Stimulated activated CD8-positive, alpha-beta memory T cell treated with anti-CD3 and anti-CD28 coated beads, Interleukin-7, amount 100 ng/mL, for 4 hours (primary cell): Measurements from ENCODE around the gene PRKACG.

ENCODE experiments used
- DNase-seq, 2 donors: peaks; one replicate each; pipeline ENCODE4 v3.0.0-alpha.2; 2020; ENCODE audit warnings: low read depth in 2 of 2

Gene PRKACG

DNA sequence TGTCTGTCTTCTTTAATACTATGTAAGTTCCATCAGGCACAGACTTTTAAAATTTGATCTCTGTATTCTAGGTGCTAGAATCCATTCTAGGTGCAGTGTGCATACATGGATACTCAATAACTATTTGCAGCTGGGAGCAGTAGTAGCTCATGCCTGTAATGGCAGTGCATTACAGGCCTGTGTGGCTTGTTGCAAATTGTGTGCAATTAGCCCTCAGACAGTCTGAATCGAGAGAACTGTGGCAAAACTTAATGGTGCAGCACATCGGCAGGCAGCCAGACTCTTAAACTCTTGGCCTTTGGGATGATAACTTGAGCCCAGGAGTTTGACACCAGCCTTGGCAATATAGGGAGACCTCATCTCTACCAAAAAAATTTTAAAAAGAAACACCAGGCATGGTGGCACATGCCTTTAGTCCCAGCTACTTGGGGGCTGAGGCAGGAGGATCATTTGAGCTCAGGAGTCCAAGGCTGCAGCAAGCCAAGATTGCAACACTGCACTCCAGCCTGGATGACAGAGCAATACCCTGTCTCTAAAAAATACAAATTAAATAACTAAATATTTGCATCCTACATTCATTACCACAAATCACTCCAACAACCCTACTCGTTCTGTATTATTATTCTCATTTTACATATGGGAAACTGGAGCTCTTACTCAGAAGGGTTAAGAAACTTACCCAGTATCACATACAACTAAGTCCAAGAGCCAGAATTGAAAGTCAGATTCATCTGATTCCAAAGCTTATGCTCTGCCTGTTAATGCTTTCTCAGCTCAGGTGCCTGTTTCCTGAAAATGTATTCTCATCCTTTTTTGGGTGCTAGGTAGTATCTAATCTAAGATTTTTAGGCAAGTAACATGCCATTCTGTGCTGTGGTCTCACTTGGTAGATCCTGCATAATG, 30.1 kb downstream of the PRKACG start:
- no peak for DNase-seq

DNA sequence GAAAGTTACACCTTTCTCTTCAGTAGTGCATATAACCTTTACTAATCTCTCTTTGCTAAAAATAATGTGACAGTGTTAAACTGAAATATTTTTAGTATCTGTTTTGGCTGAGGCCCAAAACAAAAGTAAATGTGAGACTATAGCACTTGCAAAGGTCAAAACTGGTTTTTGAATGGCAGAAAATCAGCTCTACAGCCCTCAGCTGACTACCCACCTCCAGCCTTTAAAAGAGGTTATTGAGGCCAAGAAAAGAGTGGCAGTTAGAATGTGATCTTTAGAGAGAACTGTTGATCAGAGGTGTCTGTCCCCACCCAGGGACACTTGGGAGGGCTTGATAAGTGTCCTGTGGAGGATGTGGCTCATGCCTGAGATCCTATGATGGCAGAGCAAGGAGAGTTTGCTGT, 30.9 kb downstream of the PRKACG start:
- DNase-seq, result no peak

DNA sequence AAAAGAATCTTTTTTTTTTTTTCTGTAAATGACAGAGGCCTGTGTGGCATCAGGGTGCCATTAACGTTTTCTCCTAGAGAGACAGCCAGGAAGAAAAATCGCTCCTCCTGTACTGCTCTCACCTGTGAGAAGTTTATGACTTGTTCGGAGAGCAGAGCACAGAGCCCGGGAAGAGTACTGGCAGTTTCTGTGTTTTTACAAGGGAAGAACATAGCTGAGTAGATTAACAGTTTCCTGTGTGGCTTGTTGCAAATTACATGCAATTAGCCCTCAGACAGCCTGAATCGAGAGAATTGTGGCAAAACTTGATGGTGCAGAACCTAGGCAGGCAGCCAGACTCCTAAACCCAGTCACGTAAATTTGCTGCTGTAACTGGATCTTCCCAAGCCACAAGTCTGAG, 32.1 kb downstream of the PRKACG start:
- DNase-seq, result no peak

DNA sequence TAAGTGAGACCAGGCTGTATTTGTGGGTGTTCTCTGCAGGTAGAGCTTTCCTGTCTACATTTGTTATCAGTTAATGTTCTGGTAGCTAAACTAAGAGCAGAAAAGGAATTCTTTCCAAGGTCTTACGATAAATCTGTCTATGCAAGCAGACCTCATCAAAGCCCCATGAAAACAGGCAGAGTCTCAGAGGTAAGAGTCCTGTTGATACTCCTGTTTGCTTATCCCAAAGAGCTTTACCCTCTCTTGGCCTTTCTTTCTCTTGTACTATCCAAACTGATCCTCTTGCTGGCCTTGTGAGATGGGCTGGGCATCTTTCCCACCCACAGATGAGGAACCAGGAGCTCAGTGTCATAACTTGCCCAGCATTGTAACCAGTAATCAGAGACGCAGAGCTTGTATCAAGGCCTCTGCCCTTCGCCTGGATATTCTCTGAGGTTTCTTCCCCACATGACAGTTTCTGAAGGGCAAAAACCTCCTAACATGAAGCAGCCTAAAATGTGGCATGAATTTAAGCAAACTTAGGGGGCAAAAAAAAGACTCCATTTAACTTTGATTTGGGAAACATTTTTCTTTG, 33.5 kb downstream of the PRKACG start:
- no peak for DNase-seq

DNA sequence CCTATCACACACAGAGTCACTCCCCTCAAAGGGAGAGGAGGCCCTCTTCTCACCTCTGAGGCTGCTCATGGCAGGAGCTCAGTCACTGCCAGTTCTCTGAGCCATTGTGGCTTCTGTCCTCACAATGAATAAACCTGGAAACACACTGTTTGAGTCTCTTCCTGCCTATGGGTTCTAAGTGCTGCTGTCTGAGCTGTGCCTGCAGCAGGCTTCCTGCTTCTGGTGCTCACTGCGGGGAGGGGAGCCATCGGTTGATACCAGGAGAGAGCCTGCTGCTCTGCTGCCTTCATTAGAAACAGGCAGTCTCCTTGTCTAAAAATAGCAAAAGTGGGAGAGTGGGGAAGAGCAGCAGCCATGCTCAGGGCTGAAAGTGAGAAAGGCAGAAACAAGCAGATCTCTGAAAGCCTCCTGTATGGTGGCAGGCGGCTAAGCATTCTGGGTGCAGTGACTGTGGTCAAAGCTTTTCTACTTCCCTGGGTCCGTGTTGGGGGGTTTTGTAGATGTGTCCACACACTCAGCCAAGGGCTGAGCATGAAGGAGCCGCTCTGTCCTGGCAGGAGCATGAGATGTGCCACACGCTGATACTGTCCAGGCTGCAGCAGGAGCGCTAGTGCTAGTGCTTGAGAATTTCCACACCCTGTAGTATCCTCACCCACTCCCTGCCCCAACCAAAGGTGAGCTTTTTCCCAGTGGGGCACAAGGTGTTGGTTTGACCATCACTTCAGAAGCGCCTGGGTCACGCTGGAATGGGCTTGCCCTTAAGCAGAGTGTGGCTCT, 34.2 kb downstream of the PRKACG start:
- DNase-seq, result no peak

DNA sequence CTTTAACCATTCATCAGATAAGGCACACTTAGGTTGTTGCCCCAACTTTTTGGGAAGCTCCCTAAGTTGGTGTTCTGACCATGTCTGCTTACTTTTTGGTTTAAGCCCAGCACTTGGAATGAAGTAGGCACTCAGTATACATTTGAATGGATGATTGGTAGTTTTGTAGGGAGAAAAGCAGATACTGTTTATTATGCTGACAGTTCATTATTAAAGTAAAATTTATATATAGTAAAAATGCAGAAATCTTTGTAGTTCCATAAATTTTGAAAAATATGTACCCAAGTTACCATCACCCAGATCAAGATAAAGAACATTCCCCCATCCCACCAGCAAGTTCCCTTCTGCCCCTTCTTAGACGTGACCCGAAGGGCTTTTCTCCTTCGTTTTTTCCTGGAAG, 35.4 kb downstream of the PRKACG start:
- no peak for DNase-seq

DNA sequence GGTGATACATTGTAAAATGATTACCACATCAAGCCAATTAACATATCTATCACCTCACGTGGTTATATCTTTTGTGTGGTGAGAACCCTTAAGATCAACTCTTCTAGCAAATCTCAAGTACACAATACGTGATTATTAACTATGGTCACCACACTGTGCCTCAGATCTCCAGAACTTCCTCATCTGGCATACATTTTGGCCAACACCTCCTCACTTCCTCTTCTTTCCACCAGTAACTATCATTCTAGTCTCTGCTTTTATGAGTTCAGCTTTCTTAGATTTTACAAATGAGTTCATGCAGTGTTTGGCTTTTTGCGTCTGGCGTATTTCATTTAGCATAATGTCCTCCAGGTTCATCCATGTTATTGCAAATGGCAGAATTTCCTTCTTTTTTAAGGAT, 35.8 kb downstream of the PRKACG start:
- no peak for DNase-seq

DNA sequence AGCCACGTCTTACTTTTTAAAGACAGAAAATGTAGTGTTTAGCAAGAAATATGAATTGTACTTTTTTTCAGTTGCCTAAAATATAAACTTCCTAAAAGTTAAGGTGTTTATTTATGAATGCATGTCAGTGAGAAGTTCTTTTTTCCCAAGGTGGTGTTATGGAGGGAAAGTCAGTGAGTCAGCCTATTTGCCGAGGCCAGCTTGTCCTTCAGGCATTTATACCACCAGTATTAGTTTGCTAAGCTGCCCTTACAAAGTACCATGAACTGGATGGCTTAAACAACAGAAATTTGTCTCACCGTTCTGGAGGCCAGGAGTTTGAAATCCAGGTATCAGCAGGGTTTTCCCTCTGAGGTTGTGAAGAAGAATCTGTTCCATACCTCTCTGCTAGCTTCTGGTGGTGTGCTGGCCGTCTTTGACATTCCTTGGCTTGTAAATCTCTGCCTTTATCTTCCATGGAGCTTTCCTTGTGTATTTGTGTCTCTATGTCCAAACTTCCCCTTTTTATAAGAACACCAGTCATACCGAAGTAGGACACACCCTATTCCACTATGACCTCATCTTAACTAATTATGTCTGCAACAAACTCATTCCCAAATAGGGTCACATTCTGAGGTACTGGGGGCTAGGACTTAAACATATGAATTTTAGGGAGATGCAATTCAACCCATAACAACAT, 38.4 kb downstream of the PRKACG start:
- no peak for DNase-seq

DNA sequence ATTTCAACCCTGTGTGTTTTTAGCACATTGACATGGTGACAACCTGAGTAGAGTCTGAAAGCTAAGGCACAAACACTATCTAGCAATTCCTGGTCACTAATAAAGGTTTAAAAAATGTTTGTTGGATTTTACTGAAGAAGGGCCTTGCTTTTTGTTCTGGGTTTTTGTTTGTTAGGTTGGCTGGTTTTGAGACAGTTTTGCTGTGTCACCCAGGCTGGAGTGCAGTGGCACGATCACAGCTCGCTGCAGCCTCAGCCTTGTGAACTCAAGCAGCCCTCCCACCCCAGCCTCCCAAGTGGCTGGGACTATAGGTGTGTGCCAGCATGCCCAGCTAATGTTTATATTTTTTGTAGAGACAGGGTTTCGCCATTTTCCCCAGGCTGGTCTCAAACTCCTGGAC, 39.0 kb downstream of the PRKACG start:
- DNase-seq, result no peak

DNA sequence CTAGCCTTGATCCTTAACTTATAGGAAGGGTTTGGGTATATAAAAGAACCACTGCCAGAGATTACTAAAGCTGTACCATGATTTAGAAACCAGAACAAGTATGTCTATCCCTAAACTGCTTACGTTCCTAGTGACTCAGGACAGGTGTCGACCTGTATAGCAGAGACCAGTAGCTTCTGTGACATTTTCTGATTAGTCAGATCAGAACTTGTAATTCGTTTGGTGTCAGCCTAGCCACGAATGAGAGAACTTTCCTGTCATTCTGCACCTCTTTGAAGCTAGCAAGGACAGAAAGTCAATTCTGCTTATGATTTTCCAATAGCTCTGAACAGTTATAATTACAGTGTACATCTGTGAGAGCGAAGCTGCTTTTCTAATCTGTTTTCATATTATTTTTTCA, 39.5 kb downstream of the PRKACG start:
- DNase-seq, result no peak

DNA sequence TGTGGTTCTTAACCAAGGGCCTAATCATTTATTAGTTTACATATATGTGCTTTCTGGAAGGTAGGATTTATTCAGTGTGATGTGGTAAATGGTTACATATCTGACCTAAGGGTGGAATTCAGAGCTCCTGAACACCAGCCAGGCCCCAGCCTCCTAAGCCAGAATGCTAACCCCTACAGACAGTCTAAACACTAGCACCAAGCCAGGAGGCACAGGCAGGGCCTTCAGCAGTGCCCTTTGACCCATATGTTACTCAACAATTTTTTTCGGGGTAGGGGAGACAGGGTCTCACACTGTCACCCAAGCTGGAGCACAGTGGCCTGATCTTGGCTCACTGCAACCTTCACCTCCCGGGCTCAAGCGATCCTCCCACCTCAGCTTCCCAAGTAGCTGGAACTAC, 40.3 kb downstream of the PRKACG start:
- DNase-seq, result no peak

DNA sequence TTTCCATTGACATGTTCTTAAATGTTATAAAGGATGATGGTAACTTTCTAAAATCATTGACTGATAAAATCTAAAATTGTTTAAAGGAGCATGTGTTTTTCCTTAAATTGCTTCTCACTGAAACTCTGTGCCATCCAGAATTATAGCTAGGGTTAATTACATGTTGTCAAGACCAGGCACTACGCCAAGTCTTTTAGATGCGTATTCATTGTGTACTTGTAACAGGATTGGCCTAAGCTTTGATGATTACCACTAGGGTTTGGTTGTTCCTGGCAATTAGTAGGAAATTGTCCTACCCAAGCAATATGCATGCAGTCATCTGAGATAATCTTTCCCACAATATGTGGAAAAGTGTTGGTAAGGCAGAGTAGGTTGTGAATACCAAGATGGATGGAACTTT, 43.8 kb downstream of the PRKACG start:
- no peak for DNase-seq

DNA sequence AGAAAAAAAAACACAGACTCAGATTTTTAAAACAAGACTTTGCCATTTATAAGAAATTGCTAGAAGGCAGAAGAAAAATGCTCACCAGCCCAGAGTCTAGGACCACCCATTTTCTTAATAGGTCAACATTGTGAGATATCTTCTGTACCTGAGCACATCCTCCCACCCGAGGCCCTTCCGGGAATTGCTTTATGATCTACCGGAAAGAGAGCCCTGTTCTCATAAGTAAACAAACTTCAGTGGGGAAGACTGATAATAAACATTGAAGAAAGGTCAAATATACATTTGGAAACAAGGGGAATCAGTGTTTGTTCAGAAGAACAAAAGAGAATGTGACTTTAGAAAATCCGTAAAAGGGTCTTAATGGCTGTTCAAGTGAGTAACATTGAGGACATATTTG, 44.4 kb downstream of the PRKACG start:
- DNase-seq, result no peak

DNA sequence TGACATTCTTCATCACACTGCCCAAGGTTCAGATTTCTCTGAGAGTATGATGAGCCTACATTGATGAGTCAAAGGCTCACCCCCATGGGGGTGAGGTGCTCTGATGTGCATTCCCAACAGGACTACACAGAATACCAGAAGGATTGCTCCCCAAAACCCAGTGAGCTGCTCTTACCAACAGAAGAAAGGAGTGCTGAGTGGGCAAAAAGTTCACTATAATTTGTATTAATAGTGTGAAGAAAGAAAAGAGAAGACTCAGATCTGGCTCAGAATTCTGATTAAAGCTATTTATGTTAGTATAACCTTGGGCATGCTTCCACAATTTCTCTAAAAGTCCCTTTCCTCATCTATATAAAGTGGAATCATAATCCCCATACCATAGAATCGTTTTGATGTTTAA, 46.1 kb downstream of the PRKACG start:
- DNase-seq, result no peak

DNA sequence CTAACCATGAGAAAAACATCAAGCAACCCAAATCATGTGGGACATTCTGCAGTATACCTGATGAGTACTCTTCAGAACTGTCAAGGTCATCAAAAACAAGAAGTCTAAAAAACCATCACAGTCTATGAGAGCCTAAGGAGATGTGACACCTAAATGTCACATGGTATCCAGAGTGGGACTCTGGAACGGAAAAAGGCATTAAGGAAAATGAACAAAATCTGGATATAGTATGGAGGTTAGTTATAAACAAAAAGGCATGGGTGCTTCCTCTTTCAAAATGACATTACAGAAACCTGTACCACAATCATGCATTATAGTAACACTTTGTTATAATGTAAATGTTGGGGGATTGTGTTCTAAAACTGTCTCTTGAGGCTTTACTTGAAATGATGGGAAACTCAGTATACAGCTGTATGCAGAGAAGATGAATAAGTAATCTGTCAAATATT, 47.4 kb downstream of the PRKACG start:
- DNase-seq, result no peak

DNA sequence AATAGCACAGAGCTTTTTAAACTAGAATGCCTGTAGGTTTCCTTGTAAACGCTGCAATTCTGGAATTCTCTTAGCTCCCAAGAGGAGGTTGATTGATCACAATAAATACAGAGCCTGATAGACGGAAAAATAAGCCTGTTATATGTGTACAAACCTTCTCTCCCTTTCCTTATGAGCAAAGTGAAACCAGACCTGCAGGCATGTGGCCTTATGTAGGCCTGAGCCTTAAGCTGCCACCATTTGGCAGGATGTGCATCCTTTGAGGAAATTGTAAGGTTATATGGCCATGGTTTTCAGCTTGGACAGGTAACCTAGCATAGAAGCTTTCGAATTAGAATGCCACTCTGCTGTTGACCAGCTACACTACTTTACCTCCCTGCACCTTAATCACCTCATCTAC, 49.1 kb downstream of the PRKACG start:
- DNase-seq, result no peak

DNA sequence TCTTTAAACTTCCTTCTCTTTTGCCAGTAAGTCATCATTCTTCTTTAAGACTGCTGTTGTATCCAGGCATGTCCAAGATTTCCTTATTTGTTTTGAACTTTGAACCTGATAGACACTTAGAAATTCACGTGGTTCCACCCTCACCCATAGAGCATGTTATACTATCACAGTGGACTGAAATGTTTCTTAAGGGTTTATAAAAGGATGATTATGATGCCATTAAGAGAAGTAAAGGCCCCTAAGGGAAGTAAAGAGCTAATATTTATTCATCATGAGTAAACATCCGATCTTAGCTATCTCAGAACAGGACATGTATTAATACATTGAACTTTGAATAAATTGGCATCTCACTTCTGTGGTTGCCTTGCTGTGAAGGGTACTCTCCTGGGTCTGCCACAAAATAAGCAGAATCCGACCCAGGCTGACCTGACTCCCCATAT, 49.8 kb downstream of the PRKACG start:
- DNase-seq, result no peak

DNA sequence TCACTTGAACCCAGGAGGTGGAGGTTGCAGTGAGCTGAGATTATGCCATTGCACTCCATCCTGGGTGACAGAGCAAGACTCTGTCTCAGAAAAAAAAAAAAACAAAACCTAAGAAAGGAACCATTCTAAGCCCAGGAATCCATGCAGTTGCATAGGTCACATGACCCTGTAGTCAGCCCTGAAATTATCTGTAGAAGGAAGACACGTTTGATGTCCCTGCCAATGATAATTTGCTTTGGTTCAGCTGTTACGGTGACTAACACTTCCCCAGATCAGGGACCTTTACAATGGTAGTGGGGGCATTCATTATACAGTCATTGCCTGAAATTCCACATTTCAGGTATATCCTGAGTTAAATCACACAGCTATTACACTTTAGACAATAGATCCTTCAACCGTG, 50.5 kb downstream of the PRKACG start:
- DNase-seq, result no peak
